ENCODE results near the gene SLC25A47.
"Not testable (repeated sequence)": the region's sequence is repeated elsewhere in the genome, so short reads cannot be mapped to it uniquely, and the experiment has no call there.

Gene SLC25A47

DNA sequence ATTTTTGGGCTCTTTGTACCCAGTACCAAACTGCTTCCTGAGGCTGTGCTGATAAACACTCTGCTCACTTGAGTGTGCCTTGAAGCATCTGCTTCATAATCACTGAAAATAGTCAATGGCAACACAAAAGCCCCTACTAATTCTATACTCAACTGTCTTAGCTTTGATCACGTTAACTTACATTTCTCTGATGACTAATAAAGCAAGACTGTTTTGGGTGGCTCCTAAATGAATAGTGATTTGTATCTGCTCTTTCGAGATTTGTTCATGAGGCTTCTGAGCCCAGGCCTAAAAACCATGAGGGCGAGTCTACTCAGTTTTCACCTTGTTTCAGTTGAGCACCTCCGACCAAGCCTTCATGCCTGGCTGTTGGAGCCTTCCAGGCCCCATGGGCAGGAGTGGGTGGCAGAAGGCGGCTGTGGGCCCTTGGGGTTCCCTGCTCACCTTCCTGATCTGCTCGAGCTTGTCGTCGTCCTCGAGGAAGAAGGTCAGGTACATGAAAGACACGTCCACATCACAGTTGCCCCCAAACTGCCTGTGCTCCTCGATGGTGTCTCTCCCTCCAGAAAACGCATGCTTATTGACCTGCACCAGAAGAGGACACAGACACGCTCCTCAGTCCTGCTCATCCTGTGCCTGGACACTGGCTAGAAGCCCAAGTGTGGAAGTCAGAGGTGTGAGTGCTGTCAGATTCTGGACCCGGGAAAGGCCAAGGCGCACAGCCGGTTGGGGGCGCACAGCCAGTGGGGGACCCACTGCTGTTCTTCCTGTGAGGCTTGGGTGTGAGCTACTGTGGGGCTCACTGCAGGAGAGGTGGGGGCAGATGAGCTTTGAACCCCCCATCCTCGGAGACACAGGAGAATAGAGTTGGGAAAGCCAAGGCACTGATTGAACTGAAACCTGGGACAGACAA is 13.7 kb downstream of the SLC25A47 start:
- TF ChIP-seq, protein P1, sequence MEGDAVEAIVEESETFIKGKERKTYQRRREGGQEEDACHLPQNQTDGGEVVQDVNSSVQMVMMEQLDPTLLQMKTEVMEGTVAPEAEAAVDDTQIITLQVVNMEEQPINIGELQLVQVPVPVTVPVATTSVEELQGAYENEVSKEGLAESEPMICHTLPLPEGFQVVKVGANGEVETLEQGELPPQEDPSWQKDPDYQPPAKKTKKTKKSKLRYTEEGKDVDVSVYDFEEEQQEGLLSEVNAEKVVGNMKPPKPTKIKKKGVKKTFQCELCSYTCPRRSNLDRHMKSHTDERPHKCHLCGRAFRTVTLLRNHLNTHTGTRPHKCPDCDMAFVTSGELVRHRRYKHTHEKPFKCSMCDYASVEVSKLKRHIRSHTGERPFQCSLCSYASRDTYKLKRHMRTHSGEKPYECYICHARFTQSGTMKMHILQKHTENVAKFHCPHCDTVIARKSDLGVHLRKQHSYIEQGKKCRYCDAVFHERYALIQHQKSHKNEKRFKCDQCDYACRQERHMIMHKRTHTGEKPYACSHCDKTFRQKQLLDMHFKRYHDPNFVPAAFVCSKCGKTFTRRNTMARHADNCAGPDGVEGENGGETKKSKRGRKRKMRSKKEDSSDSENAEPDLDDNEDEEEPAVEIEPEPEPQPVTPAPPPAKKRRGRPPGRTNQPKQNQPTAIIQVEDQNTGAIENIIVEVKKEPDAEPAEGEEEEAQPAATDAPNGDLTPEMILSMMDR (IDR thresholded peaks at IDR 0.05; ENCODE audit: borderline replicate concordance, insufficient read depth, low read depth, low read length) = no peak
- H3K4me3 ChIP-seq (ENCODE audit: low read depth, low read length) = no peak overlapping the region

DNA sequence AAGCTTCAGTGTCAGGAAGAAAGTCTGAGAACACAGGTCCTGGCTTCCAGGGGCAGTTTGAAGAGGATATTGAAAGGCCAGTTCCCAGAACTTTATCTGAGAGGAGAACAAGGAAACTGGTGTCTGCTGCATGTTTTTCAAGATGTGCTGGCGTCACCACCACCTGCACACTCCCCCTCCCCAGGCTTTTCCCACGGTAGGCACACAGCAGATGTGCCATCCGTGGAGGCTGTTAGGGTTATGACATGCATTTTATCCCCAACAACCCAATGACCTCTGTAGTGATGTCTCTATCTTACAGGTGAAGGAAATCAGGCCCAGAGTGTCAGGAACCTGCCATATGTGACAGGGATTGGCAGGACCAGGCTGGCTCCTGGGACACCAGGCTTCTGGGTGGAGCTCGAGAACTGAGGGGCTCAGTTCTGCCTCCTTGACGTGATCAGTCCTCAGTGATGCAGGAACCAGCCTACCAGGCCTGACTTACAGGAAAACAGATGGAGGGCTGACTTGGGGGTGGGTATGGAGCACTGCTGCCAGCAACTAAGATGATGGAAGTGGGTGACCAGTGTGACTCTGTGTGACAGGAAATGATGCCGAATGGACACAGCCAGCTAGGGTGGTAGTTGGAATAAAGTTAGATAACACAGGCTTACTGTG is 16.8 kb downstream of the SLC25A47 start:
- TF ChIP-seq, protein P1 (IDR thresholded peaks at IDR 0.05; ENCODE audit: borderline replicate concordance, insufficient read depth, low read depth, low read length) = no peak
- no peak overlapping the region for H3K4me3 ChIP-seq (ENCODE audit: low read depth, low read length)

DNA sequence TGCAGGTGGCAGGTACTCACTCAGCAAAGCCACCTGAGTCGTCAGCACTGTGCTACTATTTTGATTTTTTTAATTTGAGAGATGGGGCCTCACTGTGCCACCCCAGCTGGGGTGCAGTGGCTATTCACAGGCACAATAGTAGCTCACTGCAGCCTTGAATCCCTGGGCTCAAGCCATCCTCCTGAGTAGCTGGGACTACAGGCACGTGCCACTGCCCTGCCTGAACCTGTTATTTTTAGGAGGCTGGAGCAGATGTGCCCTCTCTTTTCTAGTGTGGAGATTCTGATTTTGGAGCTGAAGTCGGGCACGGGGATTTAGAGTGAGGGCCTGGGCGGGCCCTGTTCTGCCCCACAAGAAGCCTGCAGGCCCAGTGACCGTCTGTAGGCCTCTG is 17.3 kb downstream of the SLC25A47 start:
- TF ChIP-seq, protein P1 (IDR thresholded peaks at IDR 0.05; ENCODE audit: borderline replicate concordance, insufficient read depth, low read depth, low read length) = no peak
- H3K4me3 ChIP-seq (ENCODE audit: low read depth, low read length) = no peak overlapping the region

GRCh38 chr14:100341301-100342031 is 18.3 kb downstream of the SLC25A47 start:
- TF ChIP-seq, protein P1 (IDR thresholded peaks at IDR 0.05; ENCODE audit: borderline replicate concordance, insufficient read depth, low read depth, low read length) = no peak
- H3K4me3 ChIP-seq (ENCODE audit: low read depth, low read length) = no peak overlapping the region

DNA sequence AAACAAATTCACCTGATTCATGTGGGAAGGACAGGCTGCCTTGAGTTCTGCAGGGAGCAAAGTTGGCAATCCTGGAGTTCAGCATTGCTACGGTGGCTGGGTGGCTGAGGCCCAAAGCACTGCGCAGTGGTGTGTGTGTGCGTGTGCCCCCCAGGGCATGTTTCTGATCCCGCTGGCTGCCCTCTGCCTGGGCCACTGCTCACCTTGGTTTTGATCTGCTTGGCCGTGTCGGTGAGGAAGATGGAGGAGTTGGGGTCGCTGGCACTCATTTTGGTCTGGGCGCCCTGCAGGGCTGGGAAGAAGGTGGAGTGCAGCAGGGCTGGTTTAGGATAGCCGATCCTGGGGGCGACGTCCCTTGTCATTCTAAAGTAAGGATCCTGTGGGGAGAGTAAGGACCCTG is 19.1 kb downstream of the SLC25A47 start:
- H3K4me3 ChIP-seq (ENCODE audit: low read depth, low read length) = no peak overlapping the region
- TF ChIP-seq, protein P1 (IDR thresholded peaks at IDR 0.05; ENCODE audit: borderline replicate concordance, insufficient read depth, low read depth, low read length) = no peak

DNA sequence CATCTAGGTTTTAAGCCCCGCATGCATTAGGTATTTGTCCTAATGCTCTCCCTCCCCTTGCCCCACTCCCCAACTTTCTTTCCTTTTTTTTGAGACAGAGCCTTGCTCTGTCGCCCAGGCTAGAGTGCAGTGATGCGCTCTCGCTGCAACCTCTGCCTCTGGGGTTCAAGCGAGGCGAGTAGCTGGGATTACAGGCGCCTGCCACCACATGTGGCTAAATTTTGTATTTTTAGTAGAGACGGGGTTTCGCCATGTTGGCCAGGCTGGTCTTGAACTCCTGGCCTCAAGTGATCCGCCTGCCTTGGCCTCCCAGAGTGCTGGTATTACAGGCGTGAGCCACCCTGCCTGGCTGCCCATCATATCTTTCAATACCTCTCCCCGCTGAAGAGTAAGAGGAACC is 19.7 kb downstream of the SLC25A47 start:
- H3K4me3 ChIP-seq (ENCODE audit: low read depth, low read length) = not testable (repeated sequence)

DNA sequence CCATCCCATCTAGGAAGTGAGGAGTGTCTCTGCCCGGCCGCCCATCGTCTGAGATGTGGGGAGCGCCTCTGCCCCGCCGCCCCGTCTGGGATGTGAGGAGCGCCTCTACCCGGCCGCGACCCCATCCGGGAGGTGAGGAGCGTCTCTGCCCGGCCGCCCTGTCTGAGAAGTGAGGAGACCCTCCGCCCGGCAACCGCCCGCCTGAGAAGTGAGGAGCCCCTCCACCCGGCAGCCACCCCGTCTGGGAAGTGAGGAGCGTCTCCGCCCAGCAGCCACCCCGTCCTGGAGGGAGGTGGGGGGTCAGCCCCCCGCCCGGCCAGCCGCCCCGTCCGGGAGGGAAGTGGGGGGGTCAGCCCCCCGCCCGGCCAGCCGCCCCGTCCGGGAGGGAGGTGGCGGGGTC is 21.5 kb downstream of the SLC25A47 start:
- not testable (repeated sequence) for H3K4me3 ChIP-seq (ENCODE audit: low read depth, low read length)
